ENCODE results near the gene DNAH6.
A peak's percentile ranks its signal among the peaks of the same experiment; 100 is the strongest.

The DNAH6 gene

GRCh38 chr2:84855731-84856130, 339.4 kb downstream of the DNAH6 start:
- no peaks in the 10 kb centered on the region for H3K27me3 ChIP-seq (ENCODE audit: insufficient read depth, low read depth, severe bottlenecking)
- no peaks in the 10 kb centered on the region for H3K36me3 ChIP-seq
- H3K27ac ChIP-seq, result no peak overlapping the region
- DNase-seq, result no peak
- no peak overlapping the region for H3K4me3 ChIP-seq (ENCODE audit: low read depth, low read length)
- H3K9me3 ChIP-seq (ENCODE audit: severe bottlenecking), result no peaks in the 10 kb centered on the region
- no peak for TF ChIP-seq CTCF (IDR thresholded peaks at IDR 0.05; ENCODE audit: low read depth, low read length)

- DNase-seq, result no peak
- Histone ChIP-seq H3K27me3 (ENCODE audit: insufficient read depth, low read depth, severe bottlenecking) (no peaks in the 10 kb centered on the region), H3K36me3 (no peaks in the 10 kb centered on the region), H3K4me3 (ENCODE audit: low read depth, low read length) (no peak overlapping the region), H3K9me3 (ENCODE audit: severe bottlenecking) (no peaks in the 10 kb centered on the region), H3K27ac (no peak overlapping the region)
- TF ChIP-seq CTCF (IDR thresholded peaks at IDR 0.05; ENCODE audit: low read depth, low read length), result no peak
Measured at GRCh38 chr2:84856787-84857186, 340.5 kb downstream of the DNAH6 start.

- Histone ChIP-seq H3K27me3 (ENCODE audit: insufficient read depth, low read depth, severe bottlenecking) (no peaks in the 10 kb centered on the region), H3K9me3 (ENCODE audit: severe bottlenecking) (no peaks in the 10 kb centered on the region), H3K27ac (no peak overlapping the region), H3K36me3 (no peaks in the 10 kb centered on the region), H3K4me3 (ENCODE audit: low read depth, low read length) (no peak overlapping the region)
- TF ChIP-seq CTCF (IDR thresholded peaks at IDR 0.05; ENCODE audit: low read depth, low read length), result no peak
- no peak for DNase-seq
Measured at GRCh38 chr2:84857566-84857965, 341.3 kb downstream of the DNAH6 start.

GRCh38 chr2:84858123-84858522, 341.8 kb downstream of the DNAH6 start:
- Histone ChIP-seq H3K4me3 (ENCODE audit: low read depth, low read length) (no peak overlapping the region), H3K27me3 (ENCODE audit: insufficient read depth, low read depth, severe bottlenecking) (no peaks in the 10 kb centered on the region), H3K36me3 (no peaks in the 10 kb centered on the region), H3K9me3 (ENCODE audit: severe bottlenecking) (no peaks in the 10 kb centered on the region), H3K27ac (no peak overlapping the region)
- DNase-seq, result peak; percentile 44
- TF ChIP-seq CTCF (IDR thresholded peaks at IDR 0.05; ENCODE audit: low read depth, low read length), result peak; percentile 63

GRCh38 chr2:84858937-84859336, 342.6 kb downstream of the DNAH6 start:
- no peaks in the 10 kb centered on the region for H3K9me3 ChIP-seq (ENCODE audit: severe bottlenecking)
- no peak overlapping the region for H3K27ac ChIP-seq
- no peaks in the 10 kb centered on the region for H3K27me3 ChIP-seq (ENCODE audit: insufficient read depth, low read depth, severe bottlenecking)
- DNase-seq, result no peak
- TF ChIP-seq CTCF (IDR thresholded peaks at IDR 0.05; ENCODE audit: low read depth, low read length), result no peak
- no peaks in the 10 kb centered on the region for H3K36me3 ChIP-seq
- no peak overlapping the region for H3K4me3 ChIP-seq (ENCODE audit: low read depth, low read length)

- H3K27ac ChIP-seq, result no peak overlapping the region
- DNase-seq, result no peak
- no peaks in the 10 kb centered on the region for H3K27me3 ChIP-seq (ENCODE audit: insufficient read depth, low read depth, severe bottlenecking)
- H3K4me3 ChIP-seq (ENCODE audit: low read depth, low read length), result no peak overlapping the region
- H3K9me3 ChIP-seq (ENCODE audit: severe bottlenecking), result no peaks in the 10 kb centered on the region
- H3K36me3 ChIP-seq, result no peaks in the 10 kb centered on the region
- no peak for TF ChIP-seq CTCF (IDR thresholded peaks at IDR 0.05; ENCODE audit: low read depth, low read length)
Measured at GRCh38 chr2:84861539-84861938, 345.2 kb downstream of the DNAH6 start.

Data from WERI-Rb-1 (cell line).